Gastroesophageal sphincter (tissue), 3 donors: Measurements from ENCODE around the gene ARFIP1.

Source experiments
- CTCF ChIP-seq, 4 experiments: fragments of 200-600 bp in 2 of 4; fragments of 450-650 bp in 2 of 4; sonication (generic) in 1 of 4; IDR thresholded peaks; one replicate each; pipeline ENCODE4 v1.5.1; 2017 to 2019; ENCODE audit warnings: antibody characterized with exemption in 4 of 4, mild to moderate bottlenecking in 2 of 4, moderate library complexity in 2 of 4
- EP300 ChIP-seq: sonication (generic); formaldehyde crosslinking; IDR thresholded peaks from one replicate; pipeline ENCODE4 v1.6.1; 2017; ENCODE audit warnings: antibody characterized with exemption, mild to moderate bottlenecking
- POLR2A ChIP-seq, 2 donors: fragments of 450-650 bp; IDR thresholded peaks; one replicate each; pipeline ENCODE4 v1.6.1; 2017; ENCODE audit warnings: antibody characterized with exemption in 2 of 2, mild to moderate bottlenecking in 2 of 2, moderate library complexity in 1 of 2
- POLR2AphosphoS5 ChIP-seq: sonication (generic); formaldehyde crosslinking; IDR thresholded peaks from one replicate; pipeline ENCODE4 v1.6.1; 2017; ENCODE audit warnings: antibody characterized with exemption

- TF ChIP-seq CTCF (IDR thresholded peaks at IDR 0.05) (no peak), EP300 (no peak), POLR2A (IDR thresholded peaks at IDR 0.05) (no peak), POLR2AphosphoS5 (no peak)
These were observed 179.3 kb downstream of the ARFIP1 start for GRCh38 chr4:152959080-152959479.
